A549 (cell line): Measurements from ENCODE around the gene TAS2R8. TPM values are rescaled to one million over a fixed set of nuclear protein-coding genes. Genes with fewer than 3 reads are reported as not detected.

Source experiments
- ATAC-seq, 2 experiments: fragments of 200-7000 bp in 1 of 2; fragments of >200 bp in 1 of 2; cut with Nextera tagmentation in 1 of 2; cut with Tn5 transposase in 1 of 2; 3 replicates each; pipeline versions ENCODE4 v1.8.0 to v1.9.1; 2018 to 2020; ENCODE audit warnings: mild to moderate bottlenecking in 1 of 2, moderate library complexity in 1 of 2
- CTCF ChIA-PET: fragments of 300-600 bp; sonication (Branson Sonifier 250); formaldehyde crosslinking; extraction: SDS; loops from one replicate; lab custom pipeline; 2021; ENCODE audit warnings: antibody characterized with exemption, inconsistent platforms; lab: Yijun Ruan, JAX
- POLR2A ChIA-PET: fragments of 350-600 bp; formaldehyde crosslinking; extraction: SDS; loops from one replicate; lab custom pipeline; 2021; ENCODE audit warnings: antibody characterized with exemption, inconsistent platforms; lab: Yijun Ruan, JAX
- DNase-seq, 2 experiments: peaks; one replicate each; pipeline versions ENCODE4 v3.0.0 to v3.0.0-alpha.2; 2011 to 2016; ENCODE audit warnings: low read depth in 1 of 2, low spot score in 1 of 2
- FAIRE-seq: peaks from 2 replicates; lab custom pipeline; 2011; peaks lifted over from hg19 to GRCh38; lab: Jason Lieb, UNC
- H3K27ac ChIP-seq, 2 experiments: fragments of >200 bp; sonication (Bioruptor Twin); formaldehyde crosslinking; 3 replicates each; pipeline ENCODE4 v1.5.1; 2016 to 2017
- H3K4me1 ChIP-seq: fragments of >200 bp; sonication (Bioruptor Twin); formaldehyde crosslinking; 3 replicates; pipeline ENCODE4 v1.6.1; 2016
- H3K4me2 ChIP-seq: fragments of >200 bp; sonication (Bioruptor Twin); formaldehyde crosslinking; 3 replicates; pipeline ENCODE4 v1.6.1; 2016
- H3K4me3 ChIP-seq: fragments of >200 bp; sonication (Bioruptor Twin); formaldehyde crosslinking; 3 replicates; pipeline ENCODE4 v1.5.1; 2016
- H3K9me3 ChIP-seq: fragments of >200 bp; sonication (Bioruptor Twin); formaldehyde crosslinking; 3 replicates; pipeline ENCODE4 v1.6.1; 2016
- BHLHE40 ChIP-seq: IDR thresholded peaks from 2 replicates; pipeline ENCODE4 v1.6.1; 2012; ENCODE audit warnings: low read depth, low read length, inconsistent platforms
- CBX2 ChIP-seq: fragments of 200-600 bp; sonication (generic); IDR thresholded peaks from 2 replicates; pipeline ENCODE4 v1.6.1; 2016; ENCODE audit warnings: low read depth, mild to moderate bottlenecking, borderline replicate concordance
- CEBPB ChIP-seq, 2 experiments: fragments of >200 bp in 1 of 2; sonication (Bioruptor Twin) in 1 of 2; formaldehyde crosslinking in 1 of 2; IDR thresholded peaks; 2 replicates each; pipeline ENCODE4 v1.6.1; 2012 to 2016
- CHD4 ChIP-seq: fragments of 200-600 bp; sonication (generic); IDR thresholded peaks from 2 replicates; pipeline ENCODE4 v1.6.1; 2016; ENCODE audit warnings: antibody characterized with exemption, mild to moderate bottlenecking, borderline replicate concordance
- EP300 ChIP-seq, 2 experiments: fragments of >200 bp; sonication (Bioruptor Twin); formaldehyde crosslinking; IDR thresholded peaks; 2 replicates in 1 of 2; 3 replicates in 1 of 2; pipeline ENCODE4 v1.6.1; 2016 to 2017
- ESRRA ChIP-seq: fragments of 150-350 bp; IDR thresholded peaks from 2 replicates; pipeline ENCODE4 v1.6.1; 2014; ENCODE audit warnings: mild to moderate bottlenecking, low read length, borderline replicate concordance
- FOSB ChIP-seq: fragments of 250-450 bp; sonication (Bioruptor Pico); IDR thresholded peaks from 2 replicates; pipeline ENCODE4 v1.5.0; 2020; ENCODE audit warnings: mild to moderate bottlenecking, moderate library complexity
- FOXS1 ChIP-seq: fragments of 250-450 bp; sonication (Bioruptor Pico); IDR thresholded peaks from 2 replicates; pipeline ENCODE4 v1.5.0; 2020; ENCODE audit warnings: mild to moderate bottlenecking, moderate library complexity
- HEYL ChIP-seq: fragments of 250-450 bp; sonication (Bioruptor Pico); IDR thresholded peaks from 2 replicates; pipeline ENCODE4 v1.8.0; 2021; ENCODE audit warnings: mild to moderate bottlenecking, moderate library complexity
- HOXA7 ChIP-seq: fragments of 250-450 bp; sonication (Bioruptor Pico); IDR thresholded peaks from 2 replicates; pipeline ENCODE4 v1.5.0; 2020; ENCODE audit warnings: mild to moderate bottlenecking, moderate library complexity
- HOXB5 ChIP-seq: fragments of 250-450 bp; sonication (Bioruptor Pico); IDR thresholded peaks from 2 replicates; pipeline ENCODE4 v1.5.0; 2020; ENCODE audit warnings: mild to moderate bottlenecking, moderate library complexity
- JUN ChIP-seq, 2 experiments: fragments of >200 bp; sonication (Bioruptor Twin); formaldehyde crosslinking; IDR thresholded peaks; 2 replicates in 1 of 2; 3 replicates in 1 of 2; pipeline ENCODE4 v1.6.1; 2016 to 2017
- MAFK ChIP-seq: fragments of 450-650 bp; IDR thresholded peaks from 2 replicates; pipeline ENCODE4 v1.6.1; 2014; ENCODE audit not compliant: partially characterized antibody
- MAZ ChIP-seq: fragments of 150-350 bp; IDR thresholded peaks from 2 replicates; pipeline ENCODE4 v1.6.1; 2014; ENCODE audit warnings: antibody characterized with exemption, low read depth, low read length, borderline replicate concordance
- NR3C1 ChIP-seq: fragments of >200 bp; sonication (Bioruptor Twin); formaldehyde crosslinking; IDR thresholded peaks from 3 replicates; pipeline ENCODE4 v1.6.1; 2017
- PHF8 ChIP-seq: fragments of 200-600 bp; sonication (generic); IDR thresholded peaks from 2 replicates; pipeline ENCODE4 v1.6.1; 2016; ENCODE audit warnings: low read depth, mild to moderate bottlenecking, antibody characterized with exemption, moderate library complexity, borderline replicate concordance
- POLR2A ChIP-seq: IDR thresholded peaks from 2 replicates; pipeline ENCODE4 v1.6.1; 2012; ENCODE audit warnings: mild to moderate bottlenecking, low read length
- RFX5 ChIP-seq: fragments of 450-650 bp; IDR thresholded peaks from 2 replicates; pipeline ENCODE4 v1.7.1; 2014; ENCODE audit warnings: antibody characterized with exemption, mild to moderate bottlenecking, moderate library complexity
- TFCP2L1 ChIP-seq: fragments of 250-450 bp; sonication (Bioruptor Pico); IDR thresholded peaks from 2 replicates; pipeline ENCODE4 v1.5.0; 2021; ENCODE audit warnings: mild to moderate bottlenecking
- ZC3H11A ChIP-seq: fragments of 450-650 bp; IDR thresholded peaks from 2 replicates; pipeline ENCODE4 v1.6.1; 2014; ENCODE audit warnings: antibody characterized with exemption, mild to moderate bottlenecking
- ZFP36 ChIP-seq: fragments of 450-650 bp; IDR thresholded peaks from 2 replicates; pipeline ENCODE4 v1.6.1; 2014; ENCODE audit warnings: borderline replicate concordance; ENCODE audit not compliant: partially characterized antibody
- ZNF302 ChIP-seq: fragments of 250-450 bp; sonication (Bioruptor Pico); IDR thresholded peaks from 2 replicates; pipeline ENCODE4 v1.9.0; 2021; ENCODE audit warnings: inconsistent platforms, mild to moderate bottlenecking, moderate library complexity
- WGBS: methylation state at CpG from one replicate; pipeline ENCODE4 v1.1.6; 2017; ENCODE audit errors: missing lambda C conversion rate; 5-methylcytosine and 5-hydroxymethylcytosine counted together
- polyA plus RNA-seq, 4 experiments: library from polyadenylated mRNA; depleted of rRNA in 3 of 4; stranded (reverse); fragments of >200 nt; fragmentation: RNase III in 1 of 4; extraction: RNeasy Plus Mini Kit Qiagen cat#74134 plus additional on column Dnase treatment in 1 of 4; gene quantifications; 2 replicates in 3 of 4; 3 replicates in 1 of 4; pipeline ENCODE4 v1.2.3, GENCODE V29; 2011 to 2017
- small RNA-seq, 6 experiments: library from RNA; depleted of rRNA; stranded (forward); fragments of <200 nt; gene quantifications; one replicate each; pipeline ENCODE3, GENCODE V24; 2012
- TF ChIP-seq, protein P1 (sequence below): IDR thresholded peaks from 2 replicates; pipeline ENCODE4 v1.6.1; 2012
- TF ChIP-seq, protein P2 (sequence below): fragments of 250-450 bp; sonication (Bioruptor Pico); IDR thresholded peaks from 2 replicates; pipeline ENCODE4 v1.5.0; 2021; ENCODE audit warnings: mild to moderate bottlenecking, moderate library complexity, borderline replicate concordance
- TF ChIP-seq, protein P3 (sequence below): fragments of 250-450 bp; sonication (Bioruptor Pico); IDR thresholded peaks from 2 replicates; pipeline ENCODE4 v1.5.0; 2020; ENCODE audit warnings: low read depth, mild to moderate bottlenecking, moderate library complexity
- TF ChIP-seq, protein P4 (sequence below): IDR thresholded peaks from 2 replicates; pipeline ENCODE4 v1.6.1; 2012

TAS2R8 gene
- polyA plus RNA-seq, 2 of the 4 experiments (the other 2 are of a cell fraction) = not detected

DNA sequence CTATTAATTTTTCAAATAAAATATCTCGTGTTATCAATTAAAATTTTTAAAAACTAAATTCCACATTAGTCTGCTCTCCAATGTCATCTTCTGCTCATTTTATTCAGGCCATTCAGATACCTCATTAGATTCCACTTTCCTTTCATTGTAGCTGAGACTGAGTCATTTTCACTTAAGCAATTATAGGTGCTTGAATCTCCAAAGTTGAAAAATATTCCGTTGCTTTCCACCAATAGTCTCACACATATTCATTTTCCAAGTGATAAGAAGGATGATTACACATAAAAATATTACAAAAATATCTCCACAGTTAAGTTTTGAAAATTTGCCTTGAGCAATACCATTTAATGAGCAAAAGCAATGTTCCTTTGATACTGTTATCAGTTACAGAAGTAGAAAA is 47.4 kb downstream of the TAS2R8 start:
- Histone ChIP-seq H3K4me3 (no peak overlapping the region), H3K9me3 (peaks cover 28% of the 10 kb centered on the region), H3K4me2 (no peak overlapping the region), H3K4me1 (no peaks in the 10 kb centered on the region), H3K27ac (no peak overlapping the region)
- ChIA-PET CTCF (interaction anchor here (1.5 to 3.3 kb wide), 2 partner anchors 10 to 727 kb away, joined by 4 to 17 read pairs; no protein-coding TSS in a partner anchor), POLR2A (no interaction called here)
- no peak for FAIRE-seq
- TF ChIP-seq HOXA7 (CRISPR knock-in tag) (no peak), BHLHE40 (no peak), ZNF302 (CRISPR knock-in tag) (no peak), NR3C1 (no peak), JUN (IDR thresholded peaks at IDR 0.05) (no peak), FOXS1 (CRISPR knock-in tag) (no peak), POLR2A (no peak), TFCP2L1 (CRISPR knock-in tag) (no peak), HEYL (CRISPR knock-in tag) (no peak), MAFK (no peak), CBX2 (no peak), CHD4 (no peak)
- TF ChIP-seq, protein P1, sequence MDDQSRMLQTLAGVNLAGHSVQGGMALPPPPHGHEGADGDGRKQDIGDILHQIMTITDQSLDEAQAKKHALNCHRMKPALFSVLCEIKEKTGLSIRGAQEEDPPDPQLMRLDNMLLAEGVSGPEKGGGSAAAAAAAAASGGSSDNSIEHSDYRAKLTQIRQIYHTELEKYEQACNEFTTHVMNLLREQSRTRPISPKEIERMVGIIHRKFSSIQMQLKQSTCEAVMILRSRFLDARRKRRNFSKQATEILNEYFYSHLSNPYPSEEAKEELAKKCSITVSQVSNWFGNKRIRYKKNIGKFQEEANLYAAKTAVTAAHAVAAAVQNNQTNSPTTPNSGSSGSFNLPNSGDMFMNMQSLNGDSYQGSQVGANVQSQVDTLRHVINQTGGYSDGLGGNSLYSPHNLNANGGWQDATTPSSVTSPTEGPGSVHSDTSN = no peak
- TF ChIP-seq, protein P2, sequence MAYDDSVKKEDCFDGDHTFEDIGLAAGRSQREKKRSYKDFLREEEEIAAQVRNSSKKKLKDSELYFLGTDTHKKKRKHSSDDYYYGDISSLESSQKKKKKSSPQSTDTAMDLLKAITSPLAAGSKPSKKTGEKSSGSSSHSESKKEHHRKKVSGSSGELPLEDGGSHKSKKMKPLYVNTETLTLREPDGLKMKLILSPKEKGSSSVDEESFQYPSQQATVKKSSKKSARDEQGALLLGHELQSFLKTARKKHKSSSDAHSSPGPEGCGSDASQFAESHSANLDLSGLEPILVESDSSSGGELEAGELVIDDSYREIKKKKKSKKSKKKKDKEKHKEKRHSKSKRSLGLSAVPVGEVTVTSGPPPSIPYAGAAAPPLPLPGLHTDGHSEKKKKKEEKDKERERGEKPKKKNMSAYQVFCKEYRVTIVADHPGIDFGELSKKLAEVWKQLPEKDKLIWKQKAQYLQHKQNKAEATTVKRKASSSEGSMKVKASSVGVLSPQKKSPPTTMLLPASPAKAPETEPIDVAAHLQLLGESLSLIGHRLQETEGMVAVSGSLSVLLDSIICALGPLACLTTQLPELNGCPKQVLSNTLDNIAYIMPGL (CRISPR knock-in tag) = no peak
- no peak for ATAC-seq
- WGBS = under 1% methylated on average over 2 of the region's 2 CpGs
- DNase-seq = no peak

DNA sequence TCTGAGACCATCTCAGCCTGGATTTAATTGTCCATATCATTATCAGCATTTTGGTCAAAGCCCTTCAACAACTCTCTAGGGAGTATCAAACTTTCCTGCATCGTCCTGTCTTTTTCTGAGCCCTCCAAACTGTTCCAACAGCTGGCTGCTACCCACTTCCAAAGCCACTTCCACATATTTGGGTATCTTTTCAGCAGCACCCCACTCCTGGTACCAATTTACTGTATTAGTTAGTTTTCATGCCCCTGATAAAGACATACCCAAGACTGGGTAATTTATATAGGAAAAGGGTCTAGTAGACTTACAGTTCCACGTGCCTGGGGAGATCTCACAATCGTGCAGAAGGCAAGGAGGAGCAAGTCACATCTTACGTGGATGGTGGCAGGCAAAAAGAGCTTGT is 50.9 kb downstream of the TAS2R8 start:
- CTCF ChIA-PET = interaction anchor here (0.7 to 2.0 kb wide), 2 partner anchors 443 to 751 kb away, joined by 3 to 5 read pairs; no protein-coding TSS in a partner anchor
- POLR2A ChIA-PET = no interaction called here
- DNase-seq (no peak), ATAC-seq (no peak)
- H3K4me2 ChIP-seq = no peak overlapping the region
- no peak overlapping the region for H3K27ac ChIP-seq
- no peak overlapping the region for H3K4me3 ChIP-seq
- H3K4me1 ChIP-seq = no peaks in the 10 kb centered on the region
- H3K9me3 ChIP-seq = peaks cover 31% of the 10 kb centered on the region
- TF ChIP-seq ZFP36 (no peak), MAZ (no peak), PHF8 (no peak), CEBPB (IDR thresholded peaks at IDR 0.05) (no peak), RFX5 (no peak), FOSB (CRISPR knock-in tag) (no peak), ESRRA (no peak), ZC3H11A (no peak), EP300 (IDR thresholded peaks at IDR 0.05) (no peak), HOXB5 (CRISPR knock-in tag) (no peak), ZNF302 (CRISPR knock-in tag) (no peak)
- TF ChIP-seq, protein P3, sequence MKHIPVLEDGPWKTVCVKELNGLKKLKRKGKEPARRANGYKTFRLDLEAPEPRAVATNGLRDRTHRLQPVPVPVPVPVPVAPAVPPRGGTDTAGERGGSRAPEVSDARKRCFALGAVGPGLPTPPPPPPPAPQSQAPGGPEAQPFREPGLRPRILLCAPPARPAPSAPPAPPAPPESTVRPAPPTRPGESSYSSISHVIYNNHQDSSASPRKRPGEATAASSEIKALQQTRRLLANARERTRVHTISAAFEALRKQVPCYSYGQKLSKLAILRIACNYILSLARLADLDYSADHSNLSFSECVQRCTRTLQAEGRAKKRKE (CRISPR knock-in tag) = no peak
- TF ChIP-seq, protein P4, sequence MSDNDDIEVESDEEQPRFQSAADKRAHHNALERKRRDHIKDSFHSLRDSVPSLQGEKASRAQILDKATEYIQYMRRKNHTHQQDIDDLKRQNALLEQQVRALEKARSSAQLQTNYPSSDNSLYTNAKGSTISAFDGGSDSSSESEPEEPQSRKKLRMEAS = no peak
- TF ChIP-seq, all 56 proteins: peak for 0
- no peak for FAIRE-seq
- WGBS = 9% methylated on average over 4 of the region's 4 CpGs

Small RNA genes lying within 50 kb of the gene (small RNA-seq; reads per million reads assigned to genes)
- 0 to 0.78 (median 0) reads per million in 6 experiments for gene PRR4

Other genes starting within 250 kb of the TAS2R8 start
- gene MAGOHB, start 193.7 kb downstream of the TAS2R8 start, polyA plus RNA-seq (2011; rRNA removed) = 43.1 and 90.5 TPM in 2 replicates
- gene MAGOHB, start 193.7 kb downstream of the TAS2R8 start, polyA plus RNA-seq (2017; fragmentation: RNase III; extraction: RNeasy Plus Mini Kit Qiagen cat#74134 plus additional on column Dnase treatment) = 83.4 to 93.3 TPM (median 83.5 TPM) in 3 replicates
- gene STYK1, start 133.2 kb downstream of the TAS2R8 start, polyA plus RNA-seq (2011; rRNA removed) = 0.46 and 0.56 TPM in 2 replicates
- 0.21 to 0.54 TPM (median 0.32 TPM) in 3 replicates for gene STYK1, start 133.2 kb downstream of the TAS2R8 start, polyA plus RNA-seq (2017; fragmentation: RNase III; extraction: RNeasy Plus Mini Kit Qiagen cat#74134 plus additional on column Dnase treatment)
- gene YBX3, start 84.0 kb downstream of the TAS2R8 start, polyA plus RNA-seq (2011; rRNA removed) = 136 and 150 TPM in 2 replicates
- 140 to 176 TPM (median 146 TPM) in 3 replicates for gene YBX3, start 84.0 kb downstream of the TAS2R8 start, polyA plus RNA-seq (2017; fragmentation: RNase III; extraction: RNeasy Plus Mini Kit Qiagen cat#74134 plus additional on column Dnase treatment)
- gene TAS2R7, start 4.7 kb downstream of the TAS2R8 start, polyA plus RNA-seq (2011; rRNA removed) = not detected in 2 replicates
- not detected in 3 replicates for gene TAS2R7, start 4.7 kb downstream of the TAS2R8 start, polyA plus RNA-seq (2017; fragmentation: RNase III; extraction: RNeasy Plus Mini Kit Qiagen cat#74134 plus additional on column Dnase treatment)
- gene TAS2R9, start 2.9 kb upstream of the TAS2R8 start, polyA plus RNA-seq (2011; rRNA removed) = not detected in 2 replicates
- gene TAS2R9, start 2.9 kb upstream of the TAS2R8 start, polyA plus RNA-seq (2017; fragmentation: RNase III; extraction: RNeasy Plus Mini Kit Qiagen cat#74134 plus additional on column Dnase treatment) = not detected in 3 replicates
- gene TAS2R10, start 19.1 kb upstream of the TAS2R8 start, polyA plus RNA-seq (2011; rRNA removed) = 0.67 and 0.71 TPM in 2 replicates
- gene TAS2R10, start 19.1 kb upstream of the TAS2R8 start, polyA plus RNA-seq (2017; fragmentation: RNase III; extraction: RNeasy Plus Mini Kit Qiagen cat#74134 plus additional on column Dnase treatment) = 0.09 to 0.14 TPM in 2 of 3 replicates, not detected in the other
- 5.7 and 6.4 TPM in 2 replicates for gene PRR4, start 42.2 kb upstream of the TAS2R8 start, polyA plus RNA-seq (2011; rRNA removed)
- 1.6 to 2.5 TPM (median 2.2 TPM) in 3 replicates for gene PRR4, start 42.2 kb upstream of the TAS2R8 start, polyA plus RNA-seq (2017; fragmentation: RNase III; extraction: RNeasy Plus Mini Kit Qiagen cat#74134 plus additional on column Dnase treatment)
- gene PRH1, start 77.0 kb upstream of the TAS2R8 start, polyA plus RNA-seq (2011; rRNA removed) = 3.4 and 4.3 TPM in 2 replicates
- 6.7 to 7.8 TPM (median 7.8 TPM) in 3 replicates for gene PRH1, start 77.0 kb upstream of the TAS2R8 start, polyA plus RNA-seq (2017; fragmentation: RNase III; extraction: RNeasy Plus Mini Kit Qiagen cat#74134 plus additional on column Dnase treatment)
- 0.19 and 0.28 TPM in 2 replicates for gene TAS2R13, start 102.3 kb upstream of the TAS2R8 start, polyA plus RNA-seq (2011; rRNA removed)
- gene TAS2R13, start 102.3 kb upstream of the TAS2R8 start, polyA plus RNA-seq (2017; fragmentation: RNase III; extraction: RNeasy Plus Mini Kit Qiagen cat#74134 plus additional on column Dnase treatment) = not detected in 3 replicates
- 0.25 and 0.39 TPM in 2 replicates for gene PRH2, start 122.0 kb upstream of the TAS2R8 start, polyA plus RNA-seq (2011; rRNA removed)
- 0.19 TPM in 1 of 3 replicates, not detected in the others for gene PRH2, start 122.0 kb upstream of the TAS2R8 start, polyA plus RNA-seq (2017; fragmentation: RNase III; extraction: RNeasy Plus Mini Kit Qiagen cat#74134 plus additional on column Dnase treatment)
- gene TAS2R14, start 132.0 kb upstream of the TAS2R8 start, polyA plus RNA-seq (2011; rRNA removed) = 3.1 and 4.1 TPM in 2 replicates
- 0.70 to 0.94 TPM (median 0.80 TPM) in 3 replicates for gene TAS2R14, start 132.0 kb upstream of the TAS2R8 start, polyA plus RNA-seq (2017; fragmentation: RNase III; extraction: RNeasy Plus Mini Kit Qiagen cat#74134 plus additional on column Dnase treatment)
- gene TAS2R50, start 179.6 kb upstream of the TAS2R8 start, polyA plus RNA-seq (2011; rRNA removed) = 0.25 and 0.27 TPM in 2 replicates
- not detected in 3 replicates for gene TAS2R50, start 179.6 kb upstream of the TAS2R8 start, polyA plus RNA-seq (2017; fragmentation: RNase III; extraction: RNeasy Plus Mini Kit Qiagen cat#74134 plus additional on column Dnase treatment)
- 0.89 and 1.4 TPM in 2 replicates for gene TAS2R20, start 191.0 kb upstream of the TAS2R8 start, polyA plus RNA-seq (2011; rRNA removed)
- gene TAS2R20, start 191.0 kb upstream of the TAS2R8 start, polyA plus RNA-seq (2017; fragmentation: RNase III; extraction: RNeasy Plus Mini Kit Qiagen cat#74134 plus additional on column Dnase treatment) = 0.15 to 0.21 TPM (median 0.15 TPM) in 3 replicates
- 0.90 and 1.1 TPM in 2 replicates for gene TAS2R19, start 215.3 kb upstream of the TAS2R8 start, polyA plus RNA-seq (2011; rRNA removed)
- gene TAS2R19, start 215.3 kb upstream of the TAS2R8 start, polyA plus RNA-seq (2017; fragmentation: RNase III; extraction: RNeasy Plus Mini Kit Qiagen cat#74134 plus additional on column Dnase treatment) = 0.09 to 0.19 TPM (median 0.13 TPM) in 3 replicates
- gene TAS2R31, start 224.1 kb upstream of the TAS2R8 start, polyA plus RNA-seq (2011; rRNA removed) = 0.73 and 1.1 TPM in 2 replicates
- gene TAS2R31, start 224.1 kb upstream of the TAS2R8 start, polyA plus RNA-seq (2017; fragmentation: RNase III; extraction: RNeasy Plus Mini Kit Qiagen cat#74134 plus additional on column Dnase treatment) = 0.17 to 0.30 TPM (median 0.28 TPM) in 3 replicates